ENCODE data around the gene GALE.

- TF ChIP-seq CTCF (IDR thresholded peaks at IDR 0.05 in 8 of 11, conservative IDR thresholded peaks at IDR 0.05 in 3 of 11) (no peak), POLR2A (IDR thresholded peaks at IDR 0.05) (no peak)
These were observed 48.4 kb upstream of the GALE start for GRCh38 chr1:23848673-23849616.
